GM21447 (cell line): ENCODE results near the gene FNDC5.

ENCODE experiments used
- ATAC-seq: cut with Tn5 transposase; IDR thresholded peaks from one replicate; pipeline ENCODE4 v1.9.1; 2021; ENCODE audit not compliant: unreplicated experiment

FNDC5 gene

DNA sequence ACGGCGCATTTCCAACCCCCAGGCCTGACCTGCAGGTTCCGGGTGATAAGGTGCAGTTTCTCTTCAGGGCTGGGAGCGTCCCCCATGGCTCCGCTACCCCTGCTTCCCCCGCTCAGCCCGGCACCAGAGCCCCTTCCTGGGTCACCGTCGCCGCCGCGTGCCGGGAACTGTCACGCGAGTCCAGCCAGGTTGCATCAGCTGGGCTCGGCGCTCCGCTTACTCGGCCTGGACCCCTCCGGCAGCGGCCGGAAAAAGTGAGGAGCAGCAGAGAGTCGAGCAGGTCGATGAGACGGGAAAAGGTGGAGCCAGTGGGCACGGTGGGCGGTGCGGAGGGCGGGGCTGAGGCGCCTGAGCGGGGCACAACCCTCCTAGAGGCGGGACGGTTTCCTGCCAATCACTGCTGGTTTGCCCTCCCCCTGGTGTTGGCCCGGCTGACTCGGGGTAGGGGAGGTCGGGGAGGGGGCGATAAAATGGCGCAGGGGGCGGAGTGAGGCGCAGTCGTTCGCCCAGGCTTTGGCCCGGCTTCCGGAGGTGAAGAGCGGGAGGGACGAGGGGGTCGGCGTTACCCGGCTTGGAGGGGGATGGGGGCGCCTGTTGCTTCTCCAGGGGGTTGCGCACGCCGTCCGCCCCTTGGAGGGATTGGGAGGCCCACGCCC lies 53.4 kb downstream of the FNDC5 start, which contains the start of the genes S100PBP and YARS1:
Gene S100PBP (plus strand): TSS at position 495 of the 656 bp plus-strand sequence. CDS start 8,447 bp downstream, outside the sequence.
Gene YARS1 (minus strand): TSS at position 200 of the 656 bp plus-strand sequence. CDS start 114 bp downstream, at position 86.
- peak; percentile 71 for ATAC-seq

DNA sequence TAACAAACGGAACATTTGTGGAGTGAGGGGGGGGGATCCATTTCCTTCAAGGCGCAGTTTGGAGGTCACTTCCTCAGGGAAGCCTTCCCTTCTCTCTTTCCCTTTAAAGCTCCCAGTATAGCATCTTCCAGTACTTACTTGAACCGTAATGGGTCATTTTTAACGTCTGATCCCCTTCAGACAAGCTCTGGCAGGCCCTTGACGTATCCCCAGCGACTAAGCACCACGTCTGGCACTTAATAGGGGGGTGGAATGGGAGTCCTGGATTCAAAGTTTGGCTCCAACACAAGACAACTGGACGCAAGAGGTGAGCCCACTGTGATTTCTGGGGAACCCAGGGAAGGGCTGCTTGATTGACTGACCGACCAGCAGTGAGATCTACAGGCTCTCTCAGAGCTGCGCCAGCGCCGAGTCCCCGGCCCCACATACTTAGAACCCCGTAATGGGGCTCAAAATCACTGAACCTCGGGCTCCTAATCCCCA lies 54.0 kb downstream of the FNDC5 start:
- peak; percentile 13 for ATAC-seq

DNA sequence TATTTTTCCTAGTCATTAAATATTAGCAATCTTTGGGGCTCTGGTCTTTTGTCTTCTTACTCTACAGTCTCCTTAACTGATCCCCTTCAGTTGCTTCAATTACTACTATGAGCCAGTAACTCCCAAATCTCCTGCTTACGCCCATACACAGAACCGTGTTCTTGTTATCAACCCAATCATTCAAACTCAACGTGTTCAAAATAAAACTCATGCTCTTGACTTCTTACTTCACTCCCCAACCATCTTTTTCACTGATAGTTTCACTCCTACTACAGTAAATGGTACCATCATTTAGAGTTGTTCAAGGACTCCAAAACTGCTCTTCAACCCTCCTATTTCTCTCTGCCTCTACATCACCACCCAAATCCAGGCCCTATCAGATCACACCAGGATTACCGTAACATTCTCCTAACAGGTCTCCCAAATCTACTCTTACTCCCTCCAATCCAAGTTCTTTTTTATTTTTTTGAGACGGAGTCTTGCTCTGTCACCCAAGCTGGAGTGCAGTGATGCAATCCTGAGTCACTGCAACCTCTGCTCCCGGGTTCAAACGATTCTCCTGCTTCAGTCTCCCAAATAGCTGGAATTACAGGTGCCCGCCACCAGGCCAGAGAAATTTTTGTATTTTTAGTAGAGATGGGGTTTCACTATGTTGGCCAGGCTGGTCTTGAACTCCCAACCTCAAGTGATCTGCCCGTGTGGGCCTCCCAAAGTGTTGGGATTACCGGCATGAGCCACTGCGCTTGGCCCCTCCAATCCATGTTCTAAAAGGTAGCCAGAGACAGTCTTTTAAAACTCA lies 56.6 kb downstream of the FNDC5 start:
- ATAC-seq = no peak
